Measurements from ENCODE around the gene INPP5A.
"Not testable (repeated sequence)": the region's sequence is repeated elsewhere in the genome, so short reads cannot be mapped to it uniquely, and the experiment has no call there.

INPP5A gene

GRCh38 chr10:132505546-132505945 lies 32.0 kb upstream of the INPP5A start:
- not testable (repeated sequence) for H3K4me3 ChIP-seq (ENCODE audit: low read length); H3K9me3 ChIP-seq (ENCODE audit: insufficient read depth, low read depth, low read length); H3K27me3 ChIP-seq (ENCODE audit: insufficient read depth, low read length); H3K9ac ChIP-seq (ENCODE audit: low read depth, low read length); H3K27ac ChIP-seq (ENCODE audit: low read depth, low read length); H3K4me1 ChIP-seq (ENCODE audit: insufficient read depth, low read length); H3K36me3 ChIP-seq (ENCODE audit: insufficient read depth, low read length)
- 76% methylated on average over 12 of the region's 23 CpGs for WGBS

- H3K9ac ChIP-seq (ENCODE audit: low read depth, low read length) = no peak overlapping the region
- no peak overlapping the region for H3K4me3 ChIP-seq (ENCODE audit: low read length)
- no peaks in the 10 kb centered on the region for H3K9me3 ChIP-seq (ENCODE audit: insufficient read depth, low read depth, low read length)
- 85% methylated on average over 11 of the region's 11 CpGs for WGBS
- no peaks in the 10 kb centered on the region for H3K4me1 ChIP-seq (ENCODE audit: insufficient read depth, low read length)
- H3K36me3 ChIP-seq (ENCODE audit: insufficient read depth, low read length) = no peaks in the 10 kb centered on the region
- no peak overlapping the region for H3K27ac ChIP-seq (ENCODE audit: low read depth, low read length)
- no peaks in the 10 kb centered on the region for H3K27me3 ChIP-seq (ENCODE audit: insufficient read depth, low read length)
Measured at GRCh38 chr10:132506711-132507408, 30.7 kb upstream of the INPP5A start.

GRCh38 chr10:132507409-132507955 lies 30.1 kb upstream of the INPP5A start:
- Histone ChIP-seq H3K4me1 (ENCODE audit: insufficient read depth, low read length) (no peaks in the 10 kb centered on the region), H3K27ac (ENCODE audit: low read depth, low read length) (no peak overlapping the region), H3K9ac (ENCODE audit: low read depth, low read length) (no peak overlapping the region), H3K36me3 (ENCODE audit: insufficient read depth, low read length) (no peaks in the 10 kb centered on the region), H3K9me3 (ENCODE audit: insufficient read depth, low read depth, low read length) (no peaks in the 10 kb centered on the region), H3K4me3 (ENCODE audit: low read length) (no peak overlapping the region), H3K27me3 (ENCODE audit: insufficient read depth, low read length) (no peaks in the 10 kb centered on the region)
- WGBS = 82% methylated on average over 10 of the region's 10 CpGs

- H3K9me3 ChIP-seq (ENCODE audit: insufficient read depth, low read depth, low read length) = no peaks in the 10 kb centered on the region
- no peaks in the 10 kb centered on the region for H3K4me1 ChIP-seq (ENCODE audit: insufficient read depth, low read length)
- no peak overlapping the region for H3K9ac ChIP-seq (ENCODE audit: low read depth, low read length)
- no peak overlapping the region for H3K27ac ChIP-seq (ENCODE audit: low read depth, low read length)
- no peak overlapping the region for H3K4me3 ChIP-seq (ENCODE audit: low read length)
- H3K36me3 ChIP-seq (ENCODE audit: insufficient read depth, low read length) = no peaks in the 10 kb centered on the region
- H3K27me3 ChIP-seq (ENCODE audit: insufficient read depth, low read length) = no peaks in the 10 kb centered on the region
- 93% methylated on average over 10 of the region's 10 CpGs for WGBS
Measured at GRCh38 chr10:132507956-132508490, 29.6 kb upstream of the INPP5A start.

GRCh38 chr10:132508581-132509443 lies 28.8 kb upstream of the INPP5A start:
- H3K4me1 ChIP-seq (ENCODE audit: insufficient read depth, low read length) = no peaks in the 10 kb centered on the region
- WGBS = 86% methylated on average over 19 of the region's 19 CpGs
- no peak overlapping the region for H3K9ac ChIP-seq (ENCODE audit: low read depth, low read length)
- no peaks in the 10 kb centered on the region for H3K27me3 ChIP-seq (ENCODE audit: insufficient read depth, low read length)
- no peaks in the 10 kb centered on the region for H3K9me3 ChIP-seq (ENCODE audit: insufficient read depth, low read depth, low read length)
- H3K4me3 ChIP-seq (ENCODE audit: low read length) = no peak overlapping the region
- no peak overlapping the region for H3K27ac ChIP-seq (ENCODE audit: low read depth, low read length)
- no peaks in the 10 kb centered on the region for H3K36me3 ChIP-seq (ENCODE audit: insufficient read depth, low read length)

GRCh38 chr10:132509506-132510173 lies 27.9 kb upstream of the INPP5A start:
- H3K4me3 ChIP-seq (ENCODE audit: low read length) = no peak overlapping the region
- no peak overlapping the region for H3K9ac ChIP-seq (ENCODE audit: low read depth, low read length)
- no peaks in the 10 kb centered on the region for H3K4me1 ChIP-seq (ENCODE audit: insufficient read depth, low read length)
- WGBS = 88% methylated on average over 14 of the region's 14 CpGs
- H3K9me3 ChIP-seq (ENCODE audit: insufficient read depth, low read depth, low read length) = no peaks in the 10 kb centered on the region
- no peaks in the 10 kb centered on the region for H3K27me3 ChIP-seq (ENCODE audit: insufficient read depth, low read length)
- no peaks in the 10 kb centered on the region for H3K36me3 ChIP-seq (ENCODE audit: insufficient read depth, low read length)
- H3K27ac ChIP-seq (ENCODE audit: low read depth, low read length) = no peak overlapping the region

- H3K36me3 ChIP-seq (ENCODE audit: insufficient read depth, low read length) = no peaks in the 10 kb centered on the region
- no peak overlapping the region for H3K4me3 ChIP-seq (ENCODE audit: low read length)
- H3K27me3 ChIP-seq (ENCODE audit: insufficient read depth, low read length) = no peaks in the 10 kb centered on the region
- 93% methylated on average over 15 of the region's 15 CpGs for whole genome bisulfite sequencing
- no peaks in the 10 kb centered on the region for H3K4me1 ChIP-seq (ENCODE audit: insufficient read depth, low read length)
- H3K9ac ChIP-seq (ENCODE audit: low read depth, low read length) = no peak overlapping the region
- H3K9me3 ChIP-seq (ENCODE audit: insufficient read depth, low read depth, low read length) = no peaks in the 10 kb centered on the region
- no peak overlapping the region for H3K27ac ChIP-seq (ENCODE audit: low read depth, low read length)
Measured at GRCh38 chr10:132510174-132510611, 27.4 kb upstream of the INPP5A start.

- Histone ChIP-seq H3K27ac (ENCODE audit: low read depth, low read length) (no peak overlapping the region), H3K9ac (ENCODE audit: low read depth, low read length) (no peak overlapping the region), H3K27me3 (ENCODE audit: insufficient read depth, low read length) (peaks cover 3% of the 10 kb centered on the region), H3K9me3 (ENCODE audit: insufficient read depth, low read depth, low read length) (no peaks in the 10 kb centered on the region), H3K4me3 (ENCODE audit: low read length) (no peak overlapping the region), H3K36me3 (ENCODE audit: insufficient read depth, low read length) (no peaks in the 10 kb centered on the region), H3K4me1 (ENCODE audit: insufficient read depth, low read length) (peaks cover 3% of the 10 kb centered on the region)
- 89% methylated on average over 20 of the region's 23 CpGs for WGBS
Measured at GRCh38 chr10:132511121-132512051, 26.2 kb upstream of the INPP5A start.

- H3K9me3 ChIP-seq (ENCODE audit: insufficient read depth, low read depth, low read length) = no peaks in the 10 kb centered on the region
- peaks cover 9% of the 10 kb centered on the region for H3K4me1 ChIP-seq (ENCODE audit: insufficient read depth, low read length)
- no peak overlapping the region for H3K9ac ChIP-seq (ENCODE audit: low read depth, low read length)
- 100% methylated on average over 1 of the region's 1 CpG for WGBS
- peaks cover 8% of the 10 kb centered on the region for H3K27me3 ChIP-seq (ENCODE audit: insufficient read depth, low read length)
- no peaks in the 10 kb centered on the region for H3K36me3 ChIP-seq (ENCODE audit: insufficient read depth, low read length)
- H3K4me3 ChIP-seq (ENCODE audit: low read length) = no peak overlapping the region
- H3K27ac ChIP-seq (ENCODE audit: low read depth, low read length) = no peak overlapping the region
Measured at GRCh38 chr10:132512052-132512442, 25.5 kb upstream of the INPP5A start.

- H3K36me3 ChIP-seq (ENCODE audit: insufficient read depth, low read length) = no peaks in the 10 kb centered on the region
- H3K4me1 ChIP-seq (ENCODE audit: insufficient read depth, low read length) = peaks cover 16% of the 10 kb centered on the region
- H3K27me3 ChIP-seq (ENCODE audit: insufficient read depth, low read length) = peaks cover 11% of the 10 kb centered on the region
- no peak overlapping the region for H3K9ac ChIP-seq (ENCODE audit: low read depth, low read length)
- no peaks in the 10 kb centered on the region for H3K9me3 ChIP-seq (ENCODE audit: insufficient read depth, low read depth, low read length)
- 85% methylated on average over 9 of the region's 9 CpGs for WGBS
- no peak overlapping the region for H3K4me3 ChIP-seq (ENCODE audit: low read length)
- H3K27ac ChIP-seq (ENCODE audit: low read depth, low read length) = no peak overlapping the region
Measured at GRCh38 chr10:132512693-132513345, 24.8 kb upstream of the INPP5A start.

All from HUES64 (cell line).